ENCODE measurements around the gene ADGRB3.
"Not testable (repeated sequence)": the region's sequence is repeated elsewhere in the genome, so short reads cannot be mapped to it uniquely, and the experiment has no call there.

Gene ADGRB3

DNA sequence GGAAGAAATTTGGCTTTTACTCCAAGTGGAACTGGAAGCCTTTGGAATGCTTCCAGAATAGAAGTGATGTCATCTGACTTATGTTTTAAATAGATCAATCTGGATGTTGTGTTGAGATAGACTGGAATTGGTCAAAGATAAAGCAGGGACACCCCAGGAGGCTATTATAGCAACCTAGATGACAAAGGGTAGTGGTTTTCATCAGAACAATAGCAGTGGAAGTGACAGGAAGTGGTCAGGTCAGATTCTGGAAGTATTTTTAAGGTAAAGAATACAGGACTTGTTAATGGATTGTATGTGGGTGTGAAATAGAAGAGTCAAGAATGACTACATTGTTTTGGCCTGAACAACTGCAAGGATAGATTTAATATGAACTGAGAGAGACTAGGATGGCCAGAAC is 191.4 kb downstream of the ADGRB3 start:
- DNase-seq, result no peak
- TF ChIP-seq POLR2A (IDR thresholded peaks at IDR 0.05; ENCODE audit: low read length) (no peak), GATA1 (IDR thresholded peaks at IDR 0.05; ENCODE audit: low read depth, low read length) (no peak)

DNA sequence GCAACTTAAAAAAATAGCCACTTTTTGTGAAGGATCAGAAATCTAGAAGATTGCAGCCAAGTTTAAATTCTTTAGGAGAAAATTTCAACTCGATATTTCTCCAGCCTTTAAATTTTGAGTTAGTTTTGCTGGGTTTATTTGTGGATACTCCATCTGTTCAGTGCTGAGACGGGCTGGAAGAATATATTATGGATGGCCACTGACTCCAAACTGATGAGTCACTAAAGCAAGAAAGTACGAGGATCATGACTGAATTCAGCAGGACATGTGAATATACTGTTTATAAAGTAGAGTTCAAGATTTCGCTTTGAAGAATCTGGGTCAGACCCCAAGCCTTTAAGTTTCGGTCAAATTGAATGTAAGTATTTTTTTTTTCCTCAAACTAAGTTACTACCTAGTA is 199.5 kb downstream of the ADGRB3 start:
- TF ChIP-seq POLR2A (IDR thresholded peaks at IDR 0.05; ENCODE audit: low read length), result no peak
- no peak for TF ChIP-seq GATA1 (IDR thresholded peaks at IDR 0.05; ENCODE audit: low read depth, low read length)
- no peak for DNase-seq

GRCh38 chr6:68838571-68838970 is 203.5 kb downstream of the ADGRB3 start:
- no peak for DNase-seq
- TF ChIP-seq GATA1 (IDR thresholded peaks at IDR 0.05; ENCODE audit: low read depth, low read length), result no peak
- TF ChIP-seq POLR2A (IDR thresholded peaks at IDR 0.05; ENCODE audit: low read length), result no peak

DNA sequence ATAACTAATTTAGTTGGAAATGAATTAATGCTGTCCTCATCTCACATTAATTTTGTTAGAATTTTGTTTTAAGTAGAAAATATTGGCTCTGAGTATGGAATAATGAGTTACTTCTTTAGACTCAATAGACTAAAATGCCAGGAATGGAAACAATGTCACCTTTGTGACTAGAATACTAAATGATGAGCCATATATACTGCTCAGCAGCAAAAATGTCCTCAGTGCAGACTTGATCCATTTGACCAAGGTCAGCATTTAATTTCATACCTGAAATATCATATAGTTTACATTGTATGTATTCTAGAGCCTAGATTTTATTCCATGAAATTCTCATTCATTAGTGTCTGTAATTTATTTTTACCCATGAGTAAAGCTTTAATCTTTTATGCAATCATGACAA is 217.7 kb downstream of the ADGRB3 start:
- TF ChIP-seq GATA1 (IDR thresholded peaks at IDR 0.05; ENCODE audit: low read depth, low read length) (no peak), POLR2A (IDR thresholded peaks at IDR 0.05; ENCODE audit: low read length) (no peak)
- DNase-seq, result no peak

- DNase-seq, result no peak
- TF ChIP-seq GATA1 (IDR thresholded peaks at IDR 0.05; ENCODE audit: low read depth, low read length), result no peak
- no peak for TF ChIP-seq POLR2A (IDR thresholded peaks at IDR 0.05; ENCODE audit: low read length)
Measured at GRCh38 chr6:68859233-68859632, 224.2 kb downstream of the ADGRB3 start.

DNA sequence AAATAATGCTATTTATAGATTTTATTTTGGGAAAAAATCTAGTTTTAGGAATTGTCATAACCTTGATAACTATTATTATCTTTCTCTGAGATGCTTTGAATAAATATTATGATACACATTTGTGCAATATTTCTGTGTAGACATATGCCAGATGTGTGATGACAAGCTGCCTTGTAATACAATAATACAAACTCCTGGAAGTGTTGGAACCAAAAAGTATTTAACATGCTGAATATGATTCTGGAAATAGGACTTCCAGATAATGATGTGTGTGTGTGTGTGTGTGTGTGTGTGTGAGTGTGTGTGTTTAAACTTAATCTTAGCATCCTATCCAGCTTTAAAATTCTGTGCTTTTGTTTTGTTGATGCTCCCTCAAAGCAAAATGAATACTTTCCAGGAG is 233.6 kb downstream of the ADGRB3 start:
- DNase-seq, result no peak
- TF ChIP-seq POLR2A (IDR thresholded peaks at IDR 0.05; ENCODE audit: low read length) (no peak), GATA1 (IDR thresholded peaks at IDR 0.05; ENCODE audit: low read depth, low read length) (no peak)

GRCh38 chr6:68873236-68873635 is 238.2 kb downstream of the ADGRB3 start:
- DNase-seq, result no peak
- TF ChIP-seq GATA1 (IDR thresholded peaks at IDR 0.05; ENCODE audit: low read depth, low read length), result no peak
- TF ChIP-seq POLR2A (IDR thresholded peaks at IDR 0.05; ENCODE audit: low read length), result no peak

GRCh38 chr6:68874747-68875146 is 239.7 kb downstream of the ADGRB3 start:
- no peak for DNase-seq
- TF ChIP-seq POLR2A (IDR thresholded peaks at IDR 0.05; ENCODE audit: low read length), result no peak
- TF ChIP-seq GATA1 (IDR thresholded peaks at IDR 0.05; ENCODE audit: low read depth, low read length), result no peak

- TF ChIP-seq POLR2A (IDR thresholded peaks at IDR 0.05; ENCODE audit: low read length), result no peak
- TF ChIP-seq GATA1 (IDR thresholded peaks at IDR 0.05; ENCODE audit: low read depth, low read length), result no peak
- no peak for DNase-seq
Measured at GRCh38 chr6:68875403-68875802, 240.3 kb downstream of the ADGRB3 start.

GRCh38 chr6:68876792-68877493 is 241.9 kb downstream of the ADGRB3 start:
- DNase-seq, result peak in 1 of 2 experiments; percentile 17
- TF ChIP-seq POLR2A (IDR thresholded peaks at IDR 0.05; ENCODE audit: low read length) (no peak), GATA1 (IDR thresholded peaks at IDR 0.05; ENCODE audit: low read depth, low read length) (no peak)

DNA sequence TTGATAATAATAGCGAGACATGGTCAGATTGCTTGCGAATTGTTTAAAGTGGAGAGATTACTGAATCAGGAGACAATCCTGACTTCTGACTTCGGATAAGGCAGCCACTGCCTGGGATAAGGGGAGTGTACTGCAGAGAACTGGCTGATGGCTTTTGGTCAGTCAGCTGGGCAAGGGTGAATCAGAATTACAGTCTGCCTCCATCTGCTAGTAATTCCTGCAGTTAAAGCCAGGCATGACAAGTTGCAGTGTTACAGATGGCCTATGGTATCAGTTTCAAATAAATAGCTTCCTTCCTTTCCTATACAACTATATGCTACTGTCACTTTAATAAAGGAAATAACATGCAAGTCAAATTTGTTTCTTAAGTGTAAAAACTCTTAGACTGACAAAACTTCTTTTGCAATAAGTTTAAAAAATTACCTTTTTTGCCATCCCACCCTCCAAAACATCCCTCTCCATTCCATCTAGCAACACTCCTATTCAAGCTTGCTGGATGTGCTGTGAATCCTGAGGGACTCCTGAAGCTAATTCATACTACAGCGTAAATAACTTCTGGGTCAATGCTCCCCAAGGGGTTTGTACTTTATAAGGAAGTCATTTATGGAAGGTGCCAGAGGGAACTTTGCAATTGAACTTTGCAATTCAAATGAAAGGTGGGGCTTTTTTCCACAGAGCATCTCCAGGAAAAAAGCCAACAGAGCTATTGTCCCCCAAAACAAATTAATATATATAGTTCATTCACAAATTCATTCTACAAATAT is 245.2 kb downstream of the ADGRB3 start:
- no peak for DNase-seq
- TF ChIP-seq GATA1 (IDR thresholded peaks at IDR 0.05; ENCODE audit: low read depth, low read length), result no peak

GRCh38 chr6:68883325-68883724 is 248.2 kb downstream of the ADGRB3 start:
- not testable (repeated sequence) for DNase-seq

- DNase-seq, result no peak
Measured at GRCh38 chr6:68891419-68891818, 256.3 kb downstream of the ADGRB3 start.

DNA sequence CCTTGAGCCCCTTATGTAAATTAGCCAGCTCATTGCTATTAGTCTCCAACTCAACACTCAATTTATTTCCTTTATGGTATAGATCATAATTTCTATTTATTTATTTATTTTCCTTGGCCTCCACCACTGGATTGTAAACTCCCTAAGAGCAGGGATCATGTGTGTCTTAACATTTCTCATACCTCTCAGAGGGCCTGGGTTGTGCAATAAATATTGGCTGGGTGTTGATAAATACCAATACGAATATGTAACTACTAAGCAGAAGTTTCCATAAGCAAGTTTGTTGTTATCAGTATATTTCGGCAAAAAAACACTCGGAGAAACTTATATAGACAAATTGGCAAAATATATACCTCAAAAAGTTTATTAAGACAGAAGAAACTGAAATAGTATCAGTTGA is 257.4 kb downstream of the ADGRB3 start:
- no peak for TF ChIP-seq GATA1 (IDR thresholded peaks at IDR 0.05; ENCODE audit: low read depth, low read length)
- TF ChIP-seq POLR2A (IDR thresholded peaks at IDR 0.05; ENCODE audit: low read length), result no peak
- DNase-seq, result no peak

More at GRCh38 chr6:68891419-68891818, 256.3 kb downstream of the ADGRB3 start:
- TF ChIP-seq POLR2A (IDR thresholded peaks at IDR 0.05; ENCODE audit: low read length) (no peak), GATA1 (IDR thresholded peaks at IDR 0.05; ENCODE audit: low read depth, low read length) (no peak)

GRCh38 chr6:68895929-68896328 is 260.8 kb downstream of the ADGRB3 start:
- TF ChIP-seq GATA1 (IDR thresholded peaks at IDR 0.05; ENCODE audit: low read depth, low read length) (no peak), POLR2A (IDR thresholded peaks at IDR 0.05; ENCODE audit: low read length) (no peak)
- no peak for DNase-seq
